Vagina (tissue), 2 donors: ENCODE data around the gene MYBPHL. TPM values are rescaled to one million over a fixed set of nuclear protein-coding genes. Genes with fewer than 3 reads are reported as not detected.

ENCODE experiments used
- DNase-seq, 2 donors: peaks; one replicate each; pipeline ENCODE4 v3.0.0-alpha.2; 2017; ENCODE audit errors: extremely low spot score in 2 of 2
- H3K27ac ChIP-seq: fragments of 200-600 bp; sonication (generic); one replicate; pipeline ENCODE4 v1.5.1; 2019
- H3K27me3 ChIP-seq: fragments of 200-600 bp; sonication (generic); one replicate; pipeline ENCODE4 v1.5.1; 2019
- H3K36me3 ChIP-seq, 2 donors: fragments of 200-600 bp; sonication (generic); one replicate each; pipeline ENCODE4 v1.5.1; 2017 to 2019
- H3K4me1 ChIP-seq: fragments of 200-600 bp; sonication (generic); one replicate; pipeline ENCODE4 v1.5.1; 2019
- H3K4me3 ChIP-seq, 2 donors: fragments of 200-600 bp; sonication (generic); 1 replicate in 1 of 2; 2 replicates in 1 of 2; pipeline ENCODE4 v1.5.1; 2016 to 2019
- H3K9me3 ChIP-seq: fragments of 200-600 bp; sonication (generic); one replicate; pipeline ENCODE4 v1.5.1; 2019
- POLR2A ChIP-seq, 2 donors: fragments of 450-650 bp; IDR thresholded peaks; one replicate each; pipeline ENCODE4 v1.6.1; 2017; ENCODE audit warnings: antibody characterized with exemption in 2 of 2, mild to moderate bottlenecking in 2 of 2, moderate library complexity in 2 of 2
- POLR2AphosphoS5 ChIP-seq, 2 donors: sonication (generic); formaldehyde crosslinking; IDR thresholded peaks; one replicate each; pipeline ENCODE4 v1.9.0; 2017; ENCODE audit warnings: antibody characterized with exemption in 2 of 2, mild to moderate bottlenecking in 2 of 2, low read depth in 1 of 2; ENCODE audit not compliant: insufficient read depth in 1 of 2
- intact Hi-C: fragments of 100-400 bp; cut with DNase I; formaldehyde crosslinking; loops from one replicate; pipeline ENCODE4 v1.15.1; 2023
- total RNA-seq: library from RNA; depleted of rRNA; stranded (reverse); fragments of >200 nt; gene quantifications from one replicate; pipeline ENCODE4 v1.2.3, GENCODE V29; 2016
- TF ChIP-seq, protein P1 (sequence below), 3 experiments: fragments of 450-650 bp in 2 of 3; fragments of 200-600 bp in 1 of 3; sonication (generic) in 1 of 3; IDR thresholded peaks; one replicate each; pipeline ENCODE4 v1.5.1; 2017 to 2019; ENCODE audit warnings: antibody characterized with exemption in 3 of 3, mild to moderate bottlenecking in 2 of 3, moderate library complexity in 2 of 3

MYBPHL gene
- total RNA-seq, 1 donor from 2014 or later = not detected

- intact Hi-C loops = no loop called here
- peaks cover 2% of the 10 kb centered on the region for H3K4me1 ChIP-seq
- H3K27ac ChIP-seq = no peak overlapping the region
- no peak overlapping the region for H3K4me3 ChIP-seq
- no peak for DNase-seq
- H3K36me3 ChIP-seq = no peaks in the 10 kb centered on the region
- no peaks in the 10 kb centered on the region for H3K27me3 ChIP-seq
- H3K9me3 ChIP-seq = no peaks in the 10 kb centered on the region
- TF ChIP-seq POLR2AphosphoS5 (IDR thresholded peaks at IDR 0.05; ENCODE audit: insufficient read depth in 1 of 2, low read depth in 1 of 2) (no peak), POLR2A (IDR thresholded peaks at IDR 0.05) (no peak)
- TF ChIP-seq, protein P1, sequence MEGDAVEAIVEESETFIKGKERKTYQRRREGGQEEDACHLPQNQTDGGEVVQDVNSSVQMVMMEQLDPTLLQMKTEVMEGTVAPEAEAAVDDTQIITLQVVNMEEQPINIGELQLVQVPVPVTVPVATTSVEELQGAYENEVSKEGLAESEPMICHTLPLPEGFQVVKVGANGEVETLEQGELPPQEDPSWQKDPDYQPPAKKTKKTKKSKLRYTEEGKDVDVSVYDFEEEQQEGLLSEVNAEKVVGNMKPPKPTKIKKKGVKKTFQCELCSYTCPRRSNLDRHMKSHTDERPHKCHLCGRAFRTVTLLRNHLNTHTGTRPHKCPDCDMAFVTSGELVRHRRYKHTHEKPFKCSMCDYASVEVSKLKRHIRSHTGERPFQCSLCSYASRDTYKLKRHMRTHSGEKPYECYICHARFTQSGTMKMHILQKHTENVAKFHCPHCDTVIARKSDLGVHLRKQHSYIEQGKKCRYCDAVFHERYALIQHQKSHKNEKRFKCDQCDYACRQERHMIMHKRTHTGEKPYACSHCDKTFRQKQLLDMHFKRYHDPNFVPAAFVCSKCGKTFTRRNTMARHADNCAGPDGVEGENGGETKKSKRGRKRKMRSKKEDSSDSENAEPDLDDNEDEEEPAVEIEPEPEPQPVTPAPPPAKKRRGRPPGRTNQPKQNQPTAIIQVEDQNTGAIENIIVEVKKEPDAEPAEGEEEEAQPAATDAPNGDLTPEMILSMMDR (IDR thresholded peaks at IDR 0.05) = no peak
Observed at GRCh38 chr1:109269212-109269980, 37.4 kb downstream of the MYBPHL start.

DNA sequence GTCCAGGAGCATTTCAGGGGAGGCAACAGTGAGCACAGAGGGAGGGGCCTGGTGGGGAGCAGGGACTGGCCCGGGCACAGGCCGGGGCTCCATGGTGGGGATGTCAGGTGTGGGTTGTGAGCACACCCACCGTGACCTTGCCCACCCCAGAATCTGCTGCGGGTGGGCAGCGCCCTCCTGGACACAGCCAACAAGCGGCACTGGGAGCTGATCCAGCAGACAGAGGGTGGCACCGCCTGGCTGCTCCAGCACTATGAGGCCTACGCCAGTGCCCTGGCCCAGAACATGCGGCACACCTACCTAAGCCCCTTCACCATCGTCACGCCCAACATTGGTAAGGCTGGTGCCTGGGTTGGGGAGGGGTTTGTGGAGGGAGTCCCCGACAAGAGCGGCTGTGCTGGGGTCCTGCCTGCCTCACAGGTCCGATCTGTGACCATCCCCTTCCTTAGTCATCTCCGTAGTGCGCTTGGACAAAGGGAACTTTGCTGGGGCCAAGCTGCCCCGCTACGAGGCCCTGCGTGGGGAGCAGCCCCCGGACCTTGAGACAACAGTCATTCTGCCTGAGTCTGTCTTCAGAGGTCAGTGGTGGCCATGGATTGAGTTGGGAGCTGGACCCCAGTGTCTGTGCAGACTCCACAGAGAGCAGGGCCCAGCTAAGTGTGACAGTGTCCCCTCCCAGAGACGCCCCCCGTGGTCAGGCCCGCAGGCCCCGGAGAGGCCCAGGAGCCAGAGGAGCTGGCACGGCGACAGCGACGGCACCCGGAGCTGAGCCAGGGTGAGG is 38.2 kb downstream of the MYBPHL start:
- TF ChIP-seq POLR2AphosphoS5 (IDR thresholded peaks at IDR 0.05; ENCODE audit: insufficient read depth in 1 of 2, low read depth in 1 of 2) (no peak), POLR2A (IDR thresholded peaks at IDR 0.05) (no peak)
- TF ChIP-seq, protein P1 (IDR thresholded peaks at IDR 0.05) = no peak
- H3K4me1 ChIP-seq = peaks cover 6% of the 10 kb centered on the region
- intact Hi-C loops = no loop called here
- no peaks in the 10 kb centered on the region for H3K27me3 ChIP-seq
- no peaks in the 10 kb centered on the region for H3K36me3 ChIP-seq
- no peak overlapping the region for H3K4me3 ChIP-seq
- H3K9me3 ChIP-seq = no peaks in the 10 kb centered on the region
- H3K27ac ChIP-seq = no peak overlapping the region
- DNase-seq = no peak

GRCh38 chr1:109267743-109268300 is 39.0 kb downstream of the MYBPHL start:
- Histone ChIP-seq H3K27me3 (no peaks in the 10 kb centered on the region), H3K27ac (no peak overlapping the region), H3K36me3 (no peaks in the 10 kb centered on the region), H3K4me3 (no peak overlapping the region), H3K9me3 (no peaks in the 10 kb centered on the region), H3K4me1 (peaks cover 9% of the 10 kb centered on the region)
- no peak for TF ChIP-seq POLR2AphosphoS5 (IDR thresholded peaks at IDR 0.05; ENCODE audit: insufficient read depth in 1 of 2, low read depth in 1 of 2)
- no peak for TF ChIP-seq POLR2A (IDR thresholded peaks at IDR 0.05)
- TF ChIP-seq, protein P1 (IDR thresholded peaks at IDR 0.05) = no peak
- intact Hi-C loops = no loop called here
- no peak for DNase-seq

DNA sequence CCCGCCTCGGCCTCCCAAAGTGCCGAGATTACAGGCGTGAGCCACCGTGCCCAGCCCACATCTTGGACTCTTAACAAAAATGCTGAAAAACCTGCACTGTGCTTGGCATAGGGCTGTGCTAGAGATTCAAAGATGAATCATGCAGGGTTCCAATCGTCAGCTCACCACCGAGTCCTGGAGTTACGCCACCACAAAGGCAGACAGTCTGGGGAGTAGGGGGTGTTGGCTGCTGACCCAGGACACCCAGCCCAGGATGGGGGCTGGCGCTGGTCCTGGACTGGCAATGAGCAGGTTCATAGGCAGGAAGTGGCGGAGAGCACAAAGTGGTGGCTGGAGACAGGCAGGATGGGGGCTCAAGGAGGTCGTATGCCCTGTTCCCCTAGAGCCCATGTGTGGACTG is 39.8 kb downstream of the MYBPHL start:
- H3K9me3 ChIP-seq = no peaks in the 10 kb centered on the region
- no peak overlapping the region for H3K27ac ChIP-seq
- H3K27me3 ChIP-seq = no peaks in the 10 kb centered on the region
- H3K36me3 ChIP-seq = no peaks in the 10 kb centered on the region
- no peak for TF ChIP-seq POLR2A (IDR thresholded peaks at IDR 0.05)
- peak in 1 of 2 donors; percentile 28 for TF ChIP-seq POLR2AphosphoS5 (IDR thresholded peaks at IDR 0.05; ENCODE audit: insufficient read depth in 1 of 2, low read depth in 1 of 2)
- TF ChIP-seq, protein P1 (IDR thresholded peaks at IDR 0.05) = no peak
- no peak overlapping the region for H3K4me3 ChIP-seq
- intact Hi-C loops = no loop called here
- H3K4me1 ChIP-seq = peaks cover 15% of the 10 kb centered on the region
- DNase-seq = no peak
